ENCODE results near the gene ARNT2. TPM values are rescaled to one million over a fixed set of nuclear protein-coding genes. Genes with fewer than 3 reads are reported as not detected.

The ARNT2 gene
- total RNA-seq, 1 donor from 2014 or later = 21.6 TPM

DNA sequence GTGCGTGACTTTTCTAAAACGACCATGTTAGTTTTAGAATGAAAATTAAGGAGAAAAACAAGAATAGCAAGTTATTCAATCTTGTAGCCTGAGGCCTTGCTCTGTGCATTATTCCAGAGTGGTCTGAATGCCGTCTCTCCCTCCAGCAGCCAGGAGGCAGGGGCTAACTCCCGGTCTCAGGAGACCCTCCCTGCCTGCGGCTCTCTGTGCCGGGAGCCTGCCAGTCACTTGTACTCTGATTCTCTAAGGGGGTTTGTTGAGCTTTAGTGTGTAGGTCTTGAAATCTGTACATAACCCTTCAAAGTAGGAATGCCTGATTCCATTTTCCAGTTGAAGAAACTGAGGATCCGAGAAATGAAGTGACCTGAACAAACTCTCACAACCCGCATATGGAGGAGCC is 97.3 kb downstream of the ARNT2 start:
- Histone ChIP-seq H3K4me3 (ENCODE audit: low read depth, low read length) (no peak overlapping the region), H3K36me3 (ENCODE audit: control insufficient read depth, insufficient read depth, low read length) (no peaks in the 10 kb centered on the region), H3K27me3 (ENCODE audit: control insufficient read depth, insufficient read depth, low read length) (no peaks in the 10 kb centered on the region)
- DNase-seq (ENCODE audit: low read depth) = no peak
- TF ChIP-seq, protein P1, sequence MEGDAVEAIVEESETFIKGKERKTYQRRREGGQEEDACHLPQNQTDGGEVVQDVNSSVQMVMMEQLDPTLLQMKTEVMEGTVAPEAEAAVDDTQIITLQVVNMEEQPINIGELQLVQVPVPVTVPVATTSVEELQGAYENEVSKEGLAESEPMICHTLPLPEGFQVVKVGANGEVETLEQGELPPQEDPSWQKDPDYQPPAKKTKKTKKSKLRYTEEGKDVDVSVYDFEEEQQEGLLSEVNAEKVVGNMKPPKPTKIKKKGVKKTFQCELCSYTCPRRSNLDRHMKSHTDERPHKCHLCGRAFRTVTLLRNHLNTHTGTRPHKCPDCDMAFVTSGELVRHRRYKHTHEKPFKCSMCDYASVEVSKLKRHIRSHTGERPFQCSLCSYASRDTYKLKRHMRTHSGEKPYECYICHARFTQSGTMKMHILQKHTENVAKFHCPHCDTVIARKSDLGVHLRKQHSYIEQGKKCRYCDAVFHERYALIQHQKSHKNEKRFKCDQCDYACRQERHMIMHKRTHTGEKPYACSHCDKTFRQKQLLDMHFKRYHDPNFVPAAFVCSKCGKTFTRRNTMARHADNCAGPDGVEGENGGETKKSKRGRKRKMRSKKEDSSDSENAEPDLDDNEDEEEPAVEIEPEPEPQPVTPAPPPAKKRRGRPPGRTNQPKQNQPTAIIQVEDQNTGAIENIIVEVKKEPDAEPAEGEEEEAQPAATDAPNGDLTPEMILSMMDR (IDR thresholded peaks at IDR 0.05; ENCODE audit: insufficient read depth, low read length, poor library complexity, severe bottlenecking) = no peak

DNA sequence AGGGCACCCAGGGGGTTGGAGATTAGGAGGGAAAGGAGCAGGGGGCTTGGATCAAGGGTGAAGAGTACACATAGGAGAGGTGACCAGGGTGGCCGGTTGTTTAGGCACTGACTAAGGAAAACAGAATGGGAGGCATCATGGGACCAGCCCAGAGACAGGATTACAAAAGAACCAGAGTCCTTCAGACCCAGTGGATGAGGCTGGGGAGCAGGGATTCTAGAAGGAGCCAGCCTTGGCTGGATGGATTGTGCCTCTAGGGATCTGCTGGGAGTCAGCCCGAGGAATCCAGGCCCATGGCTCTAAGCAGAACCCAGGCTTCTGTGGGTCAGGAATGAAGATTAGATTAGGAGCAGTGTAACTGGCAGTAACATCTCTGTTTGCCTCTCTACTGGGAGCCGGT is 98.6 kb downstream of the ARNT2 start:
- Histone ChIP-seq H3K27me3 (ENCODE audit: control insufficient read depth, insufficient read depth, low read length) (no peaks in the 10 kb centered on the region), H3K4me3 (ENCODE audit: low read depth, low read length) (no peak overlapping the region), H3K36me3 (ENCODE audit: control insufficient read depth, insufficient read depth, low read length) (no peaks in the 10 kb centered on the region)
- no peak for DNase-seq (ENCODE audit: low read depth)
- TF ChIP-seq, protein P1 (IDR thresholded peaks at IDR 0.05; ENCODE audit: insufficient read depth, low read length, poor library complexity, severe bottlenecking) = no peak

- DNase-seq (ENCODE audit: low read depth) = no peak
- Histone ChIP-seq H3K4me3 (ENCODE audit: low read depth, low read length) (no peak overlapping the region), H3K27me3 (ENCODE audit: control insufficient read depth, insufficient read depth, low read length) (no peaks in the 10 kb centered on the region), H3K36me3 (ENCODE audit: control insufficient read depth, insufficient read depth, low read length) (no peaks in the 10 kb centered on the region)
- TF ChIP-seq, protein P1 (IDR thresholded peaks at IDR 0.05; ENCODE audit: insufficient read depth, low read length, poor library complexity, severe bottlenecking) = no peak
Observed at GRCh38 chr15:80503319-80503952, 99.3 kb downstream of the ARNT2 start.

GRCh38 chr15:80504931-80505330 is 100.7 kb downstream of the ARNT2 start:
- Histone ChIP-seq H3K36me3 (ENCODE audit: control insufficient read depth, insufficient read depth, low read length) (no peaks in the 10 kb centered on the region), H3K4me3 (ENCODE audit: low read depth, low read length) (no peak overlapping the region), H3K27me3 (ENCODE audit: control insufficient read depth, insufficient read depth, low read length) (no peaks in the 10 kb centered on the region)
- no peak for DNase-seq (ENCODE audit: low read depth)
- TF ChIP-seq, protein P1 (IDR thresholded peaks at IDR 0.05; ENCODE audit: insufficient read depth, low read length, poor library complexity, severe bottlenecking) = no peak

GRCh38 chr15:80506286-80506893 is 102.2 kb downstream of the ARNT2 start:
- TF ChIP-seq, protein P1 (IDR thresholded peaks at IDR 0.05; ENCODE audit: insufficient read depth, low read length, poor library complexity, severe bottlenecking) = no peak
- no peaks in the 10 kb centered on the region for H3K36me3 ChIP-seq (ENCODE audit: control insufficient read depth, insufficient read depth, low read length)
- DNase-seq (ENCODE audit: low read depth) = no peak
- H3K27me3 ChIP-seq (ENCODE audit: control insufficient read depth, insufficient read depth, low read length) = no peaks in the 10 kb centered on the region
- no peak overlapping the region for H3K4me3 ChIP-seq (ENCODE audit: low read depth, low read length)

DNA sequence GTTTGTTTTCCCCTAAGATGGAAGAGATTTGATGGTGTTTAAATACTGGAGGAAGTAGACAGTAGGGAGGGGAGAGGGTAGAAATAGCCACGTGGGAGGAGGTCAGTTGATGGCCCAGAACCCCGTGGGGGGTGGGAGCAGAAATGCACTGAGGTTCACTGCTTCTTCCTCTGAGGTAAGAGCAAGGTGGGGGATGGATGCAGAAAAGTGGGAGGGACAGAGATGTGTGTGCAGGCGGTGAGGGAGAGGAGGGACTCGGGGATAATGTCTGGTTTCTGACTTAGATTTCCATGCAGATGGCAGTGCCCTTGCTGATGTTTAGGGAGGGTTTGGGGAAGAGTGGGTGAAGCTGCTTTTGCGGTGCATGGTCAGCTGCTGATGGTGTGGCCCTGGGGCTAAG is 102.9 kb downstream of the ARNT2 start:
- Histone ChIP-seq H3K36me3 (ENCODE audit: control insufficient read depth, insufficient read depth, low read length) (no peaks in the 10 kb centered on the region), H3K4me3 (ENCODE audit: low read depth, low read length) (no peak overlapping the region), H3K27me3 (ENCODE audit: control insufficient read depth, insufficient read depth, low read length) (no peaks in the 10 kb centered on the region)
- TF ChIP-seq, protein P1 (IDR thresholded peaks at IDR 0.05; ENCODE audit: insufficient read depth, low read length, poor library complexity, severe bottlenecking) = no peak
- DNase-seq (ENCODE audit: low read depth) = no peak
